HUES64 (cell line): ENCODE data around the gene ALG8.
"Not testable (repeated sequence)": the region's sequence is repeated elsewhere in the genome, so short reads cannot be mapped to it uniquely, and the experiment has no call there.

Experiments
- H3K27ac ChIP-seq: 2 replicates; pipeline ENCODE4 v1.7.0; 2013; ENCODE audit warnings: low read depth, low read length, inconsistent platforms
- H3K27me3 ChIP-seq: 2 replicates; pipeline ENCODE4 v1.6.1; 2013; ENCODE audit warnings: mild to moderate bottlenecking, low read length; ENCODE audit not compliant: insufficient read depth
- H3K36me3 ChIP-seq: 2 replicates; pipeline ENCODE4 v1.6.1; 2013; ENCODE audit warnings: mild to moderate bottlenecking, low read length; ENCODE audit not compliant: insufficient read depth
- H3K4me1 ChIP-seq: 2 replicates; pipeline ENCODE4 v1.6.1; 2013; ENCODE audit warnings: mild to moderate bottlenecking, low read length, moderate library complexity; ENCODE audit not compliant: insufficient read depth
- H3K4me3 ChIP-seq: 2 replicates; pipeline ENCODE4 v1.5.1; 2013; ENCODE audit warnings: mild to moderate bottlenecking, low read length, moderate library complexity
- H3K9ac ChIP-seq: 2 replicates; pipeline ENCODE4 v1.6.1; 2013; ENCODE audit warnings: mild to moderate bottlenecking, low read depth, low read length
- H3K9me3 ChIP-seq: 2 replicates; pipeline ENCODE4 v1.6.1; 2013; ENCODE audit warnings: low read depth, low read length; ENCODE audit not compliant: insufficient read depth
- WGBS: fragments of 150-250, 120-280 bp; methylation state at CpG from one replicate; pipeline ENCODE4 v1.1.7; 2013; ENCODE audit warnings: missing lambda C conversion rate; 5-methylcytosine and 5-hydroxymethylcytosine counted together

Gene ALG8

GRCh38 chr11:78097666-78098385 lies 41.6 kb downstream of the ALG8 start:
- Histone ChIP-seq H3K4me3 (no peak overlapping the region), H3K27me3 (no peaks in the 10 kb centered on the region), H3K9ac (no peak overlapping the region), H3K27ac (no peak overlapping the region), H3K4me1 (no peaks in the 10 kb centered on the region), H3K9me3 (no peaks in the 10 kb centered on the region), H3K36me3 (peaks cover 54% of the 10 kb centered on the region)
- 94% methylated on average over 6 of the region's 7 CpGs for WGBS

GRCh38 chr11:78094250-78094649 lies 45.2 kb downstream of the ALG8 start:
- H3K4me3 ChIP-seq, result no peak overlapping the region
- H3K36me3 ChIP-seq, result peaks cover 21% of the 10 kb centered on the region
- no peak overlapping the region for H3K9ac ChIP-seq
- H3K27me3 ChIP-seq, result no peaks in the 10 kb centered on the region
- no peaks in the 10 kb centered on the region for H3K9me3 ChIP-seq
- no peak overlapping the region for H3K27ac ChIP-seq
- WGBS, result 97% methylated on average over 2 of the region's 2 CpGs
- H3K4me1 ChIP-seq, result no peaks in the 10 kb centered on the region

- not testable (repeated sequence) for H3K36me3 ChIP-seq, H3K4me3 ChIP-seq, H3K9ac ChIP-seq, H3K9me3 ChIP-seq, H3K4me1 ChIP-seq, H3K27ac ChIP-seq, H3K27me3 ChIP-seq
- 90% methylated on average over 6 of the region's 6 CpGs for WGBS
Observed at GRCh38 chr11:78086521-78087074, 52.8 kb downstream of the ALG8 start.

DNA sequence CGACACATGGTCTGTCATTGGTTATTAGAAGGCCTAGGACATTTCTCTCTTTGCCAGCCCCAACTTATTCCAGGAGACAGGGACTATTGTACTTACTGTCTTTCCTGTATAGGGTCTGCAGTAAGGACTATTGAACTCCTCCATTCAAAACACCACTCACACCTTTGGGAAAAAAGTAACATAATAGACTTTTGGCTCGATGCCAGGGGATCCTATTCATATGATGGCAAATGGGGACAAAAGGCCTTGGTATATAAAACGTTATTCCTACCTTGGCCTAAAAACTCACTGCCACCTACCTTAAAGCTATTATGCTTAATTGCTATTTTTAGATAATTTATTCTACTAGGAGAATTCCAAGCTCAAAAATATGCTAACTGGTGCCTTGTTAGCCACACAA lies 53.5 kb downstream of the ALG8 start:
- no peaks in the 10 kb centered on the region for H3K36me3 ChIP-seq
- H3K4me1 ChIP-seq, result no peaks in the 10 kb centered on the region
- H3K27me3 ChIP-seq, result no peaks in the 10 kb centered on the region
- no peak overlapping the region for H3K27ac ChIP-seq
- WGBS, result 100% methylated on average over 1 of the region's 3 CpGs
- H3K9ac ChIP-seq, result no peak overlapping the region
- H3K4me3 ChIP-seq, result no peak overlapping the region
- no peaks in the 10 kb centered on the region for H3K9me3 ChIP-seq

DNA sequence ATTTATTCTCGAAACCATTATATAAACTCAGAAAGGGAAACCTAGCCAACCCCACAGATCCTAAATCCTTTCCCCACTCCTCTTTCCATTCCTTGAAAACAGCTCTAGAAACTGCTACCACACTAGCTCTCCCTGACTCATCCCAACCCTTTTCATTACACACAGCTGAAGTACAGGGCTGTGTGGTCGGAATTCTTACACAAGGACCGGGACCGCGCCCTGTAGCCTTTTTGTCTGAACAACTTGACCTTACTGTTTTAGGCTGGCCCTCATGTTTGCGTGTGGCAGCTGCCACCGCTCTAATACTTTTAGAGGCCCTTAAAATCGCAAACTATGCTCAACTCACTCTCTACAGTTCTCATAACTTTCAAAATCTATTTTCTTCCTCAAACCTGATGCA lies 54.9 kb downstream of the ALG8 start:
- 95% methylated on average over 8 of the region's 8 CpGs for WGBS
- not testable (repeated sequence) for H3K27me3 ChIP-seq, H3K36me3 ChIP-seq, H3K4me3 ChIP-seq, H3K27ac ChIP-seq, H3K9me3 ChIP-seq, H3K4me1 ChIP-seq, H3K9ac ChIP-seq

DNA sequence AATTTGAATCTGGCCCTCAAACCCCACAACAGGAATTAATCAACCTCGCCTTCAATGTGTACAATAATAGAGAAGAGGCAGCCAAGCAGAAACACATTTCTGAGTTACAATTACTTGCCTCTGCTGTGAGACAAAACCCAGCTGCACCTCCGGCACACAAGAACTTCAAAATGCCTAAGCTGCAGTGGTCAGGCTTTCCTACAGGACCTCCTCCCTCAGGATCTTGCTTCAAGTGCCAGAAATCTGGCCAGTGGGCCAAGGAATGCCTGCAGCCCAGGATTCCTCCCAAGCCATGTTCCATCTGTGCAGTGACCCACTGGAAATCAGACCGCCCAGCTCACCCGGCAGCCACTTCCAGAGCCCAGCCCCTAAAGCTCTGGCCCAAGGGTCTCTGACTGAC lies 56.4 kb downstream of the ALG8 start:
- H3K27ac ChIP-seq, result no peak overlapping the region
- no peak overlapping the region for H3K4me3 ChIP-seq
- H3K36me3 ChIP-seq, result no peaks in the 10 kb centered on the region
- no peak overlapping the region for H3K9ac ChIP-seq
- WGBS, result 91% methylated on average over 4 of the region's 4 CpGs
- H3K4me1 ChIP-seq, result peaks cover 4% of the 10 kb centered on the region; the same call in 1 of the 2 replicates
- no peaks in the 10 kb centered on the region for H3K27me3 ChIP-seq
- H3K9me3 ChIP-seq, result no peaks in the 10 kb centered on the region

- Histone ChIP-seq H3K27me3 (no peaks in the 10 kb centered on the region), H3K27ac (no peak overlapping the region), H3K9me3 (no peaks in the 10 kb centered on the region), H3K9ac (no peak overlapping the region), H3K36me3 (0 out of 2 replicates have a peak, but pooled peaks cover 2% of the 10 kb centered on the region), H3K4me1 (peaks cover 4% of the 10 kb centered on the region; the same call in 1 of the 2 replicates), H3K4me3 (no peak overlapping the region)
- WGBS, result 85% methylated on average over 8 of the region's 8 CpGs
Observed at GRCh38 chr11:78082146-78082545, 57.3 kb downstream of the ALG8 start.

- H3K27ac ChIP-seq, result no peak overlapping the region
- WGBS, result 90% methylated on average over 6 of the region's 6 CpGs
- 0 out of 2 replicates have a peak, but pooled peaks cover 2% of the 10 kb centered on the region for H3K36me3 ChIP-seq
- peaks cover 4% of the 10 kb centered on the region; the same call in 1 of the 2 replicates for H3K4me1 ChIP-seq
- no peak overlapping the region for H3K4me3 ChIP-seq
- H3K9ac ChIP-seq, result no peak overlapping the region
- no peaks in the 10 kb centered on the region for H3K9me3 ChIP-seq
- no peaks in the 10 kb centered on the region for H3K27me3 ChIP-seq
Observed at GRCh38 chr11:78081583-78081982, 57.8 kb downstream of the ALG8 start.

DNA sequence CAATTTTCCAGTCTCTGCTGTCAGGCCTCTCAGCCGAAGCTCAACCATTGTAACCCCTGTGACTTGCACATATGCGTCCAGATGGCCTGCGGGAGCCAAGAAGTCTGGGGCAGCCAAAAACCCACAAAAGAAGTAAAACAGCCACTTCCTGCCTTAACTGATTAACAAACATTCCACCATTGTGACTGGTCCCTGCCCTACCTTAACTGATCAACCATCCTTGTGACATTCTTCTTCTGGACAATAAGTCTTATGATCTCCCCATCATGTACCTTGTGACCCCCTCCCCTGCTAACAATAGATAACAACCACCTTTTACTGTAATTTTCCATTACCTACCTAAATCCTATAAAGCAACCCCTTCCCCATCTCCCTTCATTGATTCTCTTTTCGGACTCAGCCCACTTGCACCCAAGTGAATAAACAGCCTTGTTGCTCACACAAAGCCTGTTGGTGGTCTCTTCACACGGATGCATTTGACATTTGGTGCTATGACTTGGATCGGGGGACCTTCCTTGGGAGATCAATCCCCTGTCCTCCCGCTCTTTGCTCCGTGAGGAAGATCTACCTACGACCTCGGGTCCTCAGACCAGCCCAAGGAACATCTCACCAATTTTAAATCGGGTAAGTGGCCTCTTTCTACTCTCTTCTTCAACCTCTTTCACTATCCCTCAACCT lies 58.5 kb downstream of the ALG8 start:
- peaks cover 5% of the 10 kb centered on the region; the same call in 1 of the 2 replicates for H3K36me3 ChIP-seq
- WGBS, result 91% methylated on average over 11 of the region's 11 CpGs
- peaks cover 4% of the 10 kb centered on the region; the same call in 1 of the 2 replicates for H3K4me1 ChIP-seq
- H3K27me3 ChIP-seq, result no peaks in the 10 kb centered on the region
- H3K27ac ChIP-seq, result no peak overlapping the region
- no peak overlapping the region for H3K9ac ChIP-seq
- H3K9me3 ChIP-seq, result no peaks in the 10 kb centered on the region
- no peak overlapping the region for H3K4me3 ChIP-seq

GRCh38 chr11:78080084-78080817 lies 59.2 kb downstream of the ALG8 start:
- peak overlapping the region; percentile 90 for H3K9ac ChIP-seq
- no peaks in the 10 kb centered on the region for H3K27me3 ChIP-seq
- peak overlapping the region; percentile 87 for H3K4me3 ChIP-seq
- H3K36me3 ChIP-seq, result peaks cover 5% of the 10 kb centered on the region; the same call in 1 of the 2 replicates
- H3K4me1 ChIP-seq, result peaks cover 4% of the 10 kb centered on the region; the same call in 1 of the 2 replicates
- no peaks in the 10 kb centered on the region for H3K9me3 ChIP-seq
- peak overlapping the region; percentile 74; the same call in 1 of the 2 replicates for H3K27ac ChIP-seq
- 77% methylated on average over 23 of the region's 23 CpGs for WGBS
